K562 (cell line): ENCODE results near the gene EVI5.

Experiments
- KDM5B ChIP-seq: fragments of 200-600 bp; sonication (generic); IDR thresholded peaks from 2 replicates; pipeline ENCODE4 v1.6.1; 2012; ENCODE audit warnings: low read depth, mild to moderate bottlenecking, moderate library complexity, low read length, control low read depth, inconsistent platforms; ENCODE audit not compliant: insufficient replicate concordance
- RFX5 ChIP-seq: IDR thresholded peaks from 2 replicates; pipeline ENCODE4 v1.6.1; 2011; ENCODE audit warnings: low read depth, mild to moderate bottlenecking, improper control_type of control experiment, low read length
- TF ChIP-seq, protein P1 (sequence below): sonication (generic); formaldehyde crosslinking; IDR thresholded peaks from 2 replicates; pipeline ENCODE4 v1.8.0; 2022; ENCODE audit warnings: mild to moderate bottlenecking, low read depth, missing genetic modification reagents
- TF ChIP-seq, protein P2 (sequence below), 3 experiments: IDR thresholded peaks in 2 of 3; conservative IDR thresholded peaks in 1 of 3; 2 replicates each; pipeline ENCODE4 v1.5.1; 2011 to 2012; ENCODE audit warnings: low read length in 3 of 3, mild to moderate bottlenecking in 3 of 3, control low read depth in 2 of 3, improper control_type of control experiment in 1 of 3, inconsistent platforms in 1 of 3, low read depth in 1 of 3, mixed read lengths in 1 of 3, moderate library complexity in 1 of 3; ENCODE audit not compliant: insufficient read depth in 2 of 3
- TF ChIP-seq, protein P3 (sequence below): conservative IDR thresholded peaks from 2 replicates; pipeline ENCODE4 v1.6.1; 2011; ENCODE audit warnings: low read depth, mild to moderate bottlenecking, low read length; ENCODE audit not compliant: control insufficient read depth

DNA sequence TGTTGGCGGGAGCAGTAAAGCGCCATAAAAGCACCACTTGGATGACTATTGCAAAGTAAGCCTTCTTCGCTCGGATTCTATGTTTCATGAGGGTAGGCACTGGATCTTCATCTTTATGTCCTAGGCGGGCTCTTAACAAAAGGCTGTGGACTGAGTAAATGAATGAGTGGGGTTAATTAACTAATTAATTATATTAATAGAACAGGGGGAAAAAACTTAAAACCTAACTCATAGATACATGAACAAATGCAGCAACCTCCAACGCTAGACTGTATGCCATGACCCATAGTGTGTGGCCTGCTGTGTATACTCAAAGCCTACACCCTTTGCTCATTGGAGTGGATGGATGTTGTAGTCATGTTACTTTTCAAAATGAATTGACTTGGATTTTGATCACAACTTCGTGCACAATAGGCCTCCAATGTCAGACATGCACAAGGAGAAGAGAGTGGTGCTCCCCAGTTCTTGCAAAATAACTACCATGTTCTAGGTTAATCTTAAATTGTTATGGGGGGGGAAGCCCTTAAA is 297.8 kb downstream of the EVI5 start:
- TF ChIP-seq, protein P1, sequence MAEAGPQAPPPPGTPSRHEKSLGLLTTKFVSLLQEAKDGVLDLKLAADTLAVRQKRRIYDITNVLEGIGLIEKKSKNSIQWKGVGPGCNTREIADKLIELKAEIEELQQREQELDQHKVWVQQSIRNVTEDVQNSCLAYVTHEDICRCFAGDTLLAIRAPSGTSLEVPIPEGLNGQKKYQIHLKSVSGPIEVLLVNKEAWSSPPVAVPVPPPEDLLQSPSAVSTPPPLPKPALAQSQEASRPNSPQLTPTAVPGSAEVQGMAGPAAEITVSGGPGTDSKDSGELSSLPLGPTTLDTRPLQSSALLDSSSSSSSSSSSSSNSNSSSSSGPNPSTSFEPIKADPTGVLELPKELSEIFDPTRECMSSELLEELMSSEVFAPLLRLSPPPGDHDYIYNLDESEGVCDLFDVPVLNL (CRISPR knock-in tag), result no peak
- TF ChIP-seq KDM5B, result no peak
- TF ChIP-seq, protein P2, sequence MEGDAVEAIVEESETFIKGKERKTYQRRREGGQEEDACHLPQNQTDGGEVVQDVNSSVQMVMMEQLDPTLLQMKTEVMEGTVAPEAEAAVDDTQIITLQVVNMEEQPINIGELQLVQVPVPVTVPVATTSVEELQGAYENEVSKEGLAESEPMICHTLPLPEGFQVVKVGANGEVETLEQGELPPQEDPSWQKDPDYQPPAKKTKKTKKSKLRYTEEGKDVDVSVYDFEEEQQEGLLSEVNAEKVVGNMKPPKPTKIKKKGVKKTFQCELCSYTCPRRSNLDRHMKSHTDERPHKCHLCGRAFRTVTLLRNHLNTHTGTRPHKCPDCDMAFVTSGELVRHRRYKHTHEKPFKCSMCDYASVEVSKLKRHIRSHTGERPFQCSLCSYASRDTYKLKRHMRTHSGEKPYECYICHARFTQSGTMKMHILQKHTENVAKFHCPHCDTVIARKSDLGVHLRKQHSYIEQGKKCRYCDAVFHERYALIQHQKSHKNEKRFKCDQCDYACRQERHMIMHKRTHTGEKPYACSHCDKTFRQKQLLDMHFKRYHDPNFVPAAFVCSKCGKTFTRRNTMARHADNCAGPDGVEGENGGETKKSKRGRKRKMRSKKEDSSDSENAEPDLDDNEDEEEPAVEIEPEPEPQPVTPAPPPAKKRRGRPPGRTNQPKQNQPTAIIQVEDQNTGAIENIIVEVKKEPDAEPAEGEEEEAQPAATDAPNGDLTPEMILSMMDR (IDR thresholded peaks at IDR 0.05 in 2 of 3, conservative IDR thresholded peaks at IDR 0.05 in 1 of 3; ENCODE audit: insufficient read depth in 2 of 3, low read depth in 1 of 3, low read length in 3 of 3), result no peak
- TF ChIP-seq RFX5, result no peak
- TF ChIP-seq, protein P3, sequence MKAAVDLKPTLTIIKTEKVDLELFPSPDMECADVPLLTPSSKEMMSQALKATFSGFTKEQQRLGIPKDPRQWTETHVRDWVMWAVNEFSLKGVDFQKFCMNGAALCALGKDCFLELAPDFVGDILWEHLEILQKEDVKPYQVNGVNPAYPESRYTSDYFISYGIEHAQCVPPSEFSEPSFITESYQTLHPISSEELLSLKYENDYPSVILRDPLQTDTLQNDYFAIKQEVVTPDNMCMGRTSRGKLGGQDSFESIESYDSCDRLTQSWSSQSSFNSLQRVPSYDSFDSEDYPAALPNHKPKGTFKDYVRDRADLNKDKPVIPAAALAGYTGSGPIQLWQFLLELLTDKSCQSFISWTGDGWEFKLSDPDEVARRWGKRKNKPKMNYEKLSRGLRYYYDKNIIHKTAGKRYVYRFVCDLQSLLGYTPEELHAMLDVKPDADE, result no peak
